GM19468 (cell line): Measurements from ENCODE around the gene SLC4A1AP.
"Not testable (repeated sequence)": the region's sequence is repeated elsewhere in the genome, so short reads cannot be mapped to it uniquely, and the experiment has no call there.

Experiments used
- ATAC-seq: cut with Tn5 transposase; IDR thresholded peaks from one replicate; pipeline ENCODE4 v1.9.1; 2021; ENCODE audit warnings: mild to moderate bottlenecking, moderate library complexity, moderate number of reproducible peaks; ENCODE audit not compliant: unreplicated experiment; ENCODE audit errors: extremely low read depth

SLC4A1AP gene

GRCh38 chr2:27663285-27664153 is at the start of gene SLC4A1AP, which contains the start of gene SUPT7L:
Gene SLC4A1AP (plus strand): TSS chr2:27663889. CDS start chr2:27663915, 26 bp downstream.
Gene SUPT7L (minus strand): TSS chr2:27663614. CDS start chr2:27662192, 1,422 bp downstream.
- ATAC-seq: no peak

DNA sequence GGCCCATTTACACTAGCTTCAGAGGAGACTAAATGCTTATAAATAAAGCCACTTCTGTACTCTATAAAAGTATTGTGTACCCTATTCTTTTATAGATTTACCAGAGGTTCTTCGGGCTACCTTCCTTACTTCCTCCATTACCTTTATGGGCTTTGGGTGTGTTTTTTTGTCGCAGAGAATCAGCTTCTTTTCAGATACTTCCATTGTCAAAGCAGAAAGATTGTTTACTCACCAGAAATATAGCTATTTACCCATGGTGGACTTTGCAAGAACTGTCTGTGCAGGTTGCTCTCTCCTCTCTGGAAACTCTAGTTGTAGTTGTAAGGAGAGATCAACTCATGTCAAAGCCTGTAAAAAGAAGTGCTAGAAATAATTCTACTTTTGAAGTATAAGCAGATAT is 49.7 kb upstream of the SLC4A1AP start:
- no peak for ATAC-seq

GRCh38 chr2:27615316-27615715 is 48.4 kb upstream of the SLC4A1AP start:
- ATAC-seq: no peak

GRCh38 chr2:27621524-27621923 is 42.2 kb upstream of the SLC4A1AP start:
- ATAC-seq: no peak

DNA sequence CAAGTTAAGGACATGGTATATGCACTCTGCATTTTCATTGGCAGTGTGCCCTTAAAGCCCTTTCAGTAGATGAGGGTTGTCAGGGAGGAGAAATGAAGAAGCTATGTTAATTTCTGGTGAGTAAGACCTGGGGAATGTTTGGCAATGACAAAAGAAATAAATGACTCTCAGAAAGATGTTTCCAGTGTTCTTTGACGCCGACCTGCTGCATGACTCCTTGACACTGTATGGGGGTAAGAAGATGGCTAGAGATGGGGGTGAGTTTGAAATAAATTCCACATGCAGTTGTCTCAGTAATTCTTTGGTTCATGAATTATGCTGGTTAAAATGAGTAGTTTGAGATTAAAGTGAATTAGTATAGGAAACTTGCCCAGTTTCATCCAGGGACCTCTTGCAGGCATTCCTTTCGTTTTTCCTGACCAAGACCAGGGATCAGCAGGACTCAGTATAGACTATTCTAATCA is 40.7 kb upstream of the SLC4A1AP start:
- ATAC-seq: no peak

GRCh38 chr2:27624943-27625342 is 38.7 kb upstream of the SLC4A1AP start:
- ATAC-seq: no peak

DNA sequence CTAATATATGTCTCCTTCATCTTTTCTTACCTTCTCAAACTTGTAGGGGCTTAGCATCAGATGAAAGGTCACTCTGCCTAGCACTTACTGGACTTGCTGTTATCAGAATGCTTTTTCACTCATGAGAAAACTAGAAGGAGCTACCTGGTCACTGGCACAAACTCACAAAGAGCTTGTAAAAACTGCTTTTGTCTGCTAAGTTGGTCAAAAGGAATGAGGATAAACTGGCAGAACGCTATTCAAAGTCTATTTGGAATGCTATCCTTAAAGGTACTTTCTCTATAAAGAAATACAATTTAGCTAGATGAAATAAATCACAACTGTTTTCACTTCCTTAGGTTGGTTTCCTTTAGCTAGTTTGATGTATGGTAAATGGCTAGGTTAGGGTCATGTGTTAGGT is 37.4 kb upstream of the SLC4A1AP start:
- not testable (repeated sequence) for ATAC-seq

GRCh38 chr2:27626921-27627320 is 36.8 kb upstream of the SLC4A1AP start:
- ATAC-seq: not testable (repeated sequence)

- no peak for ATAC-seq
Measured at GRCh38 chr2:27627963-27628766, 35.5 kb upstream of the SLC4A1AP start.

- peak; percentile 67 for ATAC-seq
Measured at GRCh38 chr2:27628767-27629709, 34.7 kb upstream of the SLC4A1AP start, which contains the start of the genes CCDC121 and GPN1. Gene CCDC121 (minus strand): TSS chr2:27629012. CDS start chr2:27627799, 1,213 bp downstream. Gene GPN1 (plus strand): TSS chr2:27629050. CDS start chr2:27629059, 9 bp downstream.

DNA sequence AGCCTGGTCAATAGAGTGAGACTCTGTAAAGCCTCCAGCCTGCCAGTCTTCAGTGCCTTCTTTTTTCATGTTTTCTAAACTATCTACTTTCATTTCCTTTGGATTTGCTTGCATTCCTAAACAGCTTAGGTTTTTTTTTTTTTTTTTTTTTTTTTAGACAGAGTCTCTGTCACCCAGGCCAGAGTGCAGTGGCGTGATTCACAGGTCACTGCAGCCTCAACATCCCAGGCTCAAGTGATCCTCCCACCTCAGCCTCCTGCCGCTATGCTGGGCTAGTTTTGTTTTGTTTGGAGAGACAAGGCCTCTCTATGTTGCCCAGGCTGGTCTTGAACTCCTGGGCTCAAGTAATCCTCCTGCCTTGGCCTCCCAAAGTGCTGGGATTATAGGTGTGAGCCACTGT is 33.4 kb upstream of the SLC4A1AP start:
- not testable (repeated sequence) for ATAC-seq

- no peak for ATAC-seq
Measured at GRCh38 chr2:27634291-27634690, 29.4 kb upstream of the SLC4A1AP start.

- ATAC-seq: no peak
Measured at GRCh38 chr2:27636766-27637165, 26.9 kb upstream of the SLC4A1AP start.

DNA sequence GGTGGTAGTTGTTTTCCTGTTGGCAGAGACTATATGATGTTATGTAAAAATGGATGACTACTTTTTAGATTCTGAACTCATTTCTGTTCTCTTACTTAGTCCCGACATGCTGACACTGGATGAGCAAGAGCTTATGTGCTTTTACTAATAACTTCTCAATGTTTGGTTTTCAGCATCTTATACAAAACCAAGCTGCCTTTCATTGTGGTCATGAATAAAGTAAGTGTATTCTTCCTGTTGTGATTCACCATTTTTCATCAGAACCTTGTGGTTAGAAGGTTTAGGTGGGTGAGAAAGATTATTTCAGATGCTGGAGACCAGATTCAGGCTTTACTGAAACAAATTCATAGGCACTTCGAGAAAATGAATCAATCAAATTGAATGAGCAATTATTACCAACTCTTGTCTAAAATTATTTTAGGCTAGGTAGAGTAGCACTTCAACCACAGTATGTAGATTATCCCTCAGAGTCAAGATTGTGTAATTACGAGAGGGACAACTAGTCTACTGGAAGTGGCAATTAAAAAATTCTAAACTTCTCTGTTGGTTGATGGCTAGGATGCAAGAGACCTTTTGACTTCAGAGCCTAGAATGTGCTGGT is 25.6 kb upstream of the SLC4A1AP start:
- no peak for ATAC-seq

GRCh38 chr2:27638709-27639108 is 25.0 kb upstream of the SLC4A1AP start:
- ATAC-seq: no peak

DNA sequence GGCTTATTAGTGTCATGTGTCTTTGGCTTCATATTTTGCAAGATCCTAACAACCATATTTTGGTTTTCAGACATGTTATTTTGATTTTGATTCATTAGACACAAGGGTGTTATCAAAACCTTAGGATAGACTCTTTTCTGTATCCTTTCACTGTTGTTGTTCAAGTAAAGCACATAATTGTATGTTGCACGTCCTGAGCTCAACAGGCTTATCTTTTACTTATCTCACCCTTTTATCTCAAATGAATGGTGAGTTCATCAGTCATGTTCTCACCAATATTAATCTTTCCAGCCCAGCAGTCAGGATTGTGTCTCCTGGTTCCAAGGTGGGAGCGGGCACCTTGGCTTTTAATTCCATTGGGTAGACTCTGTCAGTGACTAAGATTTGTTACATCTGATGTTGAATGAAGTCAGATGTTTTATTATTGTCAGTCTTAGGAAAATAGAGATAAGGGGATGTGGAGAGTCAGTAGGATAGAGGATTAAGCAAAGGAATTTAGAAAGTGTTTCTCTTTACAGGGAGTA is 22.9 kb upstream of the SLC4A1AP start:
- ATAC-seq: no peak

GRCh38 chr2:27645197-27645596 is 18.5 kb upstream of the SLC4A1AP start:
- ATAC-seq: no peak

DNA sequence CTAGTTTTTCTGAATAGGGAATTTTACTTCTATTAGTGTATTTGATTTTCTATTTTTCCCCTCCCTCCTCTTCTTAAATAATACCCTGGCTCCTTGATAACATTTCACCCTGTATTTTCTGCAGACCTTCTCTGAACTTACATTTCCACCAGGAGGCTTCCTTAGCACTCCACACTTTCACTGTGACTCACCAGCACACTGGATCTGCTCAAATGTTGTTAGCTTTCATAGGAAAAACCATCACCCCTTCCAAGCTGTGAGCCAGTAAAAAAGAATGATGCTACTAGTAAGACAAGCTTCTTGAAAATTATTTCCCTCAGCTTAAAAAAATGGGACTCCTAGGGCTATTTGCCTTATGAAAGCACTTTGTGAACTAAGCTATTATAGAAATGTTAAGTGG is 16.4 kb upstream of the SLC4A1AP start:
- no peak for ATAC-seq

DNA sequence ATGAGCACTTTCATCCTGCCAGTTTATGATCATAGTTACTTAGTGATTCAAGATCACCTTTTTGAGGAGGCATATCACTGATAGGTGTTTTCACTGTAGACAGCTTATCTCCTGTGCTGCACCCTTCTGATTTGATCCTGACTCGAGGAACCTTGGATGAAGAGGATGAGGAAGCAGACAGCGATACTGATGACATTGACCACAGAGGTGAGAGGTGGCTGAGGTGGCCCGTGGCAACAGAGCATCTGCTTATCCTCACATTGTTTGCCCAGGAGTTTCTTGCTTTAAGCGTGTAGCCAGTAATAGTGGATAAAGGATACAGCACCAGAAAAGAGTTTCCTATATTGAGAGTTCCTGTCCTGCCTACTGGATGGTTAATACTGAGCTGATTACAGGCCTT is 16.0 kb upstream of the SLC4A1AP start:
- no peak for ATAC-seq
